GM12878 (cell line): Measurements from ENCODE around the gene ADSL. TPM values are rescaled to one million over a fixed set of nuclear protein-coding genes. Genes with fewer than 3 reads are reported as not detected.

Source experiments
- ATAC-seq: fragments of 200-7000 bp; cut with Tn5 transposase; 3 replicates; pipeline ENCODE4 v1.9.1; 2020; ENCODE audit warnings: mild to moderate bottlenecking, moderate library complexity
- BruUV-seq: library from RNA; stranded (reverse); fragments of 400-500 nt; replicated peaks from 2 replicates; lab custom pipeline; 2021; lab: Mats Ljungman, UMichigan
- CTCF ChIA-PET: fragments of 300-600 bp; sonication (Branson Sonifier 250); formaldehyde crosslinking; extraction: SDS; loops from one replicate; lab custom pipeline; 2021; ENCODE audit warnings: inconsistent platforms; lab: Yijun Ruan, JAX
- POLR2A ChIA-PET: fragments of 350-600 bp; formaldehyde crosslinking; extraction: SDS; loops from one replicate; lab custom pipeline; 2021; ENCODE audit warnings: inconsistent platforms; lab: Charles Lee
- RAD21 ChIA-PET: fragments of 300-600 bp; sonication (Branson Sonifier 250); formaldehyde crosslinking; loops from one replicate; lab custom pipeline; 2023; ENCODE audit warnings: antibody characterized with exemption; ENCODE audit not compliant: unreplicated experiment; lab: Charles Lee
- SMC1A ChIA-PET: fragments of 300-600 bp; sonication (Branson Sonifier 250); formaldehyde crosslinking; loops from one replicate; lab custom pipeline; 2023; ENCODE audit not compliant: unreplicated experiment, uncharacterized antibody; lab: Charles Lee
- DNase-seq: peaks from one replicate; pipeline ENCODE4 v3.0.0-alpha.2; 2011; ENCODE audit warnings: low read depth, low spot score
- FAIRE-seq: peaks from 3 replicates; lab custom pipeline; 2011; peaks lifted over from hg19 to GRCh38; lab: Jason Lieb, UNC
- H2AFZ ChIP-seq: 2 replicates; pipeline ENCODE4 v1.6.0; 2011; ENCODE audit warnings: low read depth, low read length, control low read depth; ENCODE audit not compliant: control insufficient read depth
- H3K27ac ChIP-seq: 2 replicates; pipeline ENCODE4 v1.5.1; 2011; ENCODE audit warnings: control low read depth; ENCODE audit not compliant: control insufficient read depth, insufficient read depth
- H3K27me3 ChIP-seq, 2 experiments: replicated peaks in 1 of 2; 2 replicates each; pipeline versions ENCODE4 v1.6.0 to v1.6.1; 2011; ENCODE audit warnings: low read length in 1 of 2; ENCODE audit not compliant: control insufficient read depth in 2 of 2, insufficient read depth in 2 of 2
- H3K36me3 ChIP-seq, 2 experiments: 2 replicates each; pipeline ENCODE4 v1.5.1; 2011; ENCODE audit warnings: low read length in 1 of 2; ENCODE audit not compliant: control insufficient read depth in 2 of 2, insufficient read depth in 2 of 2
- H3K4me1 ChIP-seq: 2 replicates; pipeline ENCODE4 v1.6.1; 2011; ENCODE audit warnings: mild to moderate bottlenecking, low read length, moderate library complexity, mixed read lengths; ENCODE audit not compliant: control insufficient read depth, insufficient read depth
- H3K4me2 ChIP-seq: 2 replicates; pipeline ENCODE4 v1.6.0; 2011; ENCODE audit warnings: control low read depth; ENCODE audit not compliant: control insufficient read depth, insufficient read depth
- H3K4me3 ChIP-seq: fragments of 200-600 bp; sonication (generic); 2 replicates; pipeline ENCODE4 v1.5.1; 2016
- H3K79me2 ChIP-seq: 2 replicates; pipeline ENCODE4 v1.6.0; 2011; ENCODE audit warnings: low read length; ENCODE audit not compliant: control insufficient read depth, insufficient read depth
- H3K9ac ChIP-seq: 2 replicates; pipeline ENCODE4 v1.8.0; 2011; ENCODE audit warnings: low read length, control low read depth, mixed read lengths; ENCODE audit not compliant: control insufficient read depth, insufficient read depth
- H3K9me3 ChIP-seq: replicated peaks from 3 replicates; pipeline ENCODE4 v1.5.1; 2011; ENCODE audit warnings: mild to moderate bottlenecking, low read length; ENCODE audit not compliant: control insufficient read depth, insufficient read depth
- H4K20me1 ChIP-seq: 2 replicates; pipeline ENCODE4 v1.6.0; 2011; ENCODE audit not compliant: control insufficient read depth, insufficient read depth
- KAT2A ChIP-seq: conservative IDR thresholded peaks from 2 replicates; pipeline ENCODE4 v1.6.1; 2011; ENCODE audit warnings: low read depth, low read length; ENCODE audit not compliant: control insufficient read depth
- KLF5 ChIP-seq: fragments of 450-650 bp; IDR thresholded peaks from 2 replicates; pipeline ENCODE4 v1.6.1; 2014; ENCODE audit warnings: mild to moderate bottlenecking; ENCODE audit not compliant: partially characterized antibody
- MTA3 ChIP-seq: IDR thresholded peaks from 2 replicates; pipeline ENCODE4 v1.6.1; 2012; ENCODE audit warnings: low read length, inconsistent platforms, borderline replicate concordance
- POLR2A ChIP-seq: IDR thresholded peaks from 2 replicates; pipeline ENCODE4 v1.6.1; 2011; ENCODE audit warnings: low read depth, mild to moderate bottlenecking, low read length
- POLR2AphosphoS2 ChIP-seq: IDR thresholded peaks from 2 replicates; pipeline ENCODE4 v1.6.1; 2011; ENCODE audit warnings: low read depth, mild to moderate bottlenecking, low read length, improper control_type of control experiment, moderate library complexity
- SP1 ChIP-seq: IDR thresholded peaks from one replicate; pipeline ENCODE4 v1.6.1; 2011; ENCODE audit warnings: low read depth, low read length
- SPI1 ChIP-seq: IDR thresholded peaks from 2 replicates; pipeline ENCODE4 v1.6.1; 2011; ENCODE audit warnings: low read depth, mild to moderate bottlenecking, low read length, moderate library complexity, borderline replicate concordance; ENCODE audit not compliant: insufficient read depth
- WGBS: methylation state at CpG from one replicate; pipeline ENCODE4 v1.1.6; 2016; ENCODE audit warnings: low lambda C conversion rate; ENCODE audit not compliant: insufficient replicate concordance, insufficient coverage; ENCODE audit errors: missing lambda C conversion rate; 5-methylcytosine and 5-hydroxymethylcytosine counted together
- in situ Hi-C: fragments of 300-500 bp; cut with MboI; formaldehyde crosslinking; loops from 9 replicates; pipeline ENCODE4 v1.14.3; 2018; ENCODE audit warnings: mixed read lengths
- intact Hi-C: fragments of 100-400 bp; cut with micrococcal nuclease; formaldehyde crosslinking; loops from one replicate; pipeline ENCODE4 v1.14.2; 2022; ENCODE audit not compliant: unreplicated experiment
- polyA plus RNA-seq, 11 experiments: library from polyadenylated mRNA; depleted of rRNA in 4 of 11; unstranded in 6 of 11; stranded (reverse) in 5 of 11; fragments of >200 nt; fragmentation: Nextera tagmentation in 4 of 11; fragmentation: Illumina TruSeq in 1 of 11; extraction: Ambion mirVana in 4 of 11; extraction: Trizol in 1 of 11; gene quantifications; 1 replicate in 1 of 11; 2 replicates in 10 of 11; pipeline versions ENCODE4 v1.2.1 to v1.2.3, GENCODE V29; 2011 to 2016; ENCODE audit warnings: inconsistent platforms in 2 of 11, missing spikeins in 2 of 11, low read depth in 1 of 11
- total RNA-seq, 4 experiments: library from RNA; depleted of rRNA in 3 of 4; stranded (reverse); fragments of >200 nt in 3 of 4; fragmentation: Illumina TruSeq in 1 of 4; extraction: Trizol in 1 of 4; gene quantifications; 2 replicates each; pipeline versions ENCODE4 v1.2.1 to v1.2.3, GENCODE V29; 2013 to 2021

Gene ADSL
- total and polyA plus RNA-seq, 10 of the 15 experiments (the other 5 are each of a cell fraction or from before 2014, with no cell fraction given) = 126 to 313 (median 143) TPM

DNA sequence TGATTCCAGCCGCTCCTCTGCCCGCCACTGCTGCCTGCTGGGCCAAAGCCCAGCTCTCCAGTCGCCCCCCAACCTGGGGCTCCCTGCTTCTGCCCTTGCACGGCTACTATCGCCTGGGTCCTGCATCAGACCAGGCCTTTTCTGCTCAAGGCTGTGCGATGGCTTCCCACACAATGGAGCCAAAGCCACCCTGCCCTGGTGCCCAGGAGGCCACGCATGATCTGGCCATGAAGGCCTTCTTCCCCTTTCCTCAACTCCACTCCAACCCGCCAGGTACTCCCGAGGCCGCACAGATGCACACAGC is 69.9 kb downstream of the ADSL start:
- FAIRE-seq (no peak), ATAC-seq (no peak), DNase-seq (no peak)
- 72% methylated on average over 10 of the region's 10 CpGs for WGBS
- no peak for TF ChIP-seq SP1
- TF ChIP-seq POLR2AphosphoS2 = no peak
- TF ChIP-seq MTA3 = no peak
- no peak for TF ChIP-seq KAT2A
- TF ChIP-seq POLR2A = peak; percentile 30; the same call in 1 of the 2 replicates
- no peak overlapping the region for H2AFZ ChIP-seq
- BruUV-seq = no TSS peak
- H4K20me1 ChIP-seq = no peaks in the 10 kb centered on the region
- H3K9ac ChIP-seq = no peak overlapping the region
- peaks cover 13 to 48% of the 10 kb centered on the region in 2 experiments for H3K36me3 ChIP-seq
- H3K9me3 ChIP-seq = no peaks in the 10 kb centered on the region
- H3K4me1 ChIP-seq = peaks cover 44% of the 10 kb centered on the region
- no peak overlapping the region for H3K4me3 ChIP-seq
- peaks cover 1% of the 10 kb centered on the region for H3K79me2 ChIP-seq
- CTCF ChIA-PET = interaction anchor here (1.7 kb wide), 1 partner anchor 20 kb away, joined by 19 read pairs; no protein-coding TSS in a partner anchor
- intact Hi-C loops (no loop called here), in situ Hi-C loops (no loop called here)
- SMC1A ChIA-PET = interaction anchor here (2.0 kb wide), 1 partner anchor 20 kb away, joined by 21 read pairs; no protein-coding TSS in a partner anchor
- no peak overlapping the region; the same call in 1 of the 2 replicates for H3K27ac ChIP-seq
- RAD21 ChIA-PET = interaction anchor here (0.7 to 3.4 kb wide), 4 partner anchors 17 to 167 kb away, joined by 3 to 32 read pairs (median 5); no protein-coding TSS in a partner anchor
- H3K27me3 ChIP-seq = no peaks in the 10 kb centered on the region
- H3K4me2 ChIP-seq = peak overlapping the region; percentile 83
- POLR2A ChIA-PET = interaction anchor here (2.4 kb wide), 1 partner anchor 20 kb away, joined by 13 read pairs; no protein-coding TSS in a partner anchor

DNA sequence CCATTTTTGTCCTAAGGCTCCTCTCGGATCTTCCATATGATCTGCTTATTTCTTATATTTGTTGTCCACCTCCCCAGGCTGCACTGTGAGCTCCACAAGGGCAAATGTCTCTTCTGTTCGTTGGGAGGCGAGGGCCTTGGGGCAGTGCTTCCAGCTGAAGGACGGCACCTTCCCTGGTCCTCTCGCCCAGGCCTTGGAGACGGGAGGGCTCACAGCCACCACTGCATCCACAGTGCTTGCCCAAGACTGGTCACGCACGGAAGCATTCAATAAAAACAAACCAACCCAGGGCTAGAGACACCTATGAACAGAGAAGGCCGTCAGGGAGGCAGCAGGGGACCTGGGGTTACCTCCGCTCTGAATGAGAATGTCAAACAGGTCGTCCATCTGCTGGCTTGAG is 70.3 kb downstream of the ADSL start:
- no peak for DNase-seq
- peaks cover 44% of the 10 kb centered on the region for H3K4me1 ChIP-seq

More for the DNA sequence above, 70.3 kb downstream of the ADSL start:
- Histone ChIP-seq H4K20me1 (no peaks in the 10 kb centered on the region), H3K79me2 (peaks cover 1% of the 10 kb centered on the region), H3K27me3 (no peaks in the 10 kb centered on the region), H3K9ac (no peak overlapping the region), H3K4me3 (no peak overlapping the region)
- RAD21 ChIA-PET = no interaction called here
- TF ChIP-seq SPI1 (no peak), KLF5 (no peak), POLR2A (peak; percentile 12; the same call in 1 of the 2 replicates)
- TF ChIP-seq, all 136 proteins: peak for 1
- in situ Hi-C loops = no loop called here
- Histone ChIP-seq H3K9me3 (no peaks in the 10 kb centered on the region), H3K36me3 (peaks cover 13 to 46% of the 10 kb centered on the region in 2 experiments), H3K27ac (no peak overlapping the region), H2AFZ (no peak overlapping the region), H3K4me2 (no peak overlapping the region)
- CTCF ChIA-PET = no interaction called here
- SMC1A ChIA-PET = interaction anchor here (2.0 kb wide), 1 partner anchor 19 kb away, joined by 21 read pairs; no protein-coding TSS in a partner anchor
- POLR2A ChIA-PET = interaction anchor here (2.4 kb wide), 1 partner anchor 19 kb away, joined by 13 read pairs; no protein-coding TSS in a partner anchor
- FAIRE-seq (no peak), ATAC-seq (no peak)
- BruUV-seq = no TSS peak
- intact Hi-C loops = no loop called here
- WGBS = 63% methylated on average over 11 of the region's 11 CpGs
